Nucleus accumbens (tissue), 56 donors: ENCODE measurements around the gene ELOVL7.
"Not testable (repeated sequence)": the region's sequence is repeated elsewhere in the genome, so short reads cannot be mapped to it uniquely, and the experiment has no call there.

ENCODE experiments used
- DNase-seq, 56 donors: peaks; one replicate each; lab custom pipeline; 2025; lab: John Stamatoyannopoulos, UW

The ELOVL7 gene

GRCh38 chr5:60833520-60833919 lies 10.5 kb downstream of the ELOVL7 start:
- DNase-seq, result no peak

DNA sequence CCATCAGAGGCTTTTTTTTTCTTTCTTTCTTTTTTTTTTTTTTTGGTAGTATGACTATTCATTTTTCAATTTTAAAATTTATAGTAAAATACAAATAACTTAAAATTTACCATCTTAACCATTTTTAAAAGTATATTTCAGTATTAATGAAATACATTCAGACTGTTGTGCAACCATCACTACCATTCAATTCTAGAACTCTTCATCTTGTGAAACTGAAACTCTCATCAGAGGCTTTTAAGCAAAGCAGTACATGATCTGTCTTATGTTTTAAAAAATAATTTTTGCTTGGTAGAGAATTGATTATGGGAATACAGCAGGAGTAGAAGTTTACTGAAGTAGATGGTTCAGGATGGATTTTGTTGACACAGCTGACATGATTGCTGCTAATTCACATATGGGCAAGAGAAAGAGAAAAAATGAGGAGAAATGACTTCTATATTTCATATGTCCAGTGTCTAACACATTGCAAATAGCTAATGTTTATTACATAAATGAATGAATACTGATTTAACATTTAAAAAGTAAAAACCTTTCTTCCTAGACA lies 13.4 kb downstream of the ELOVL7 start:
- DNase-seq, result no peak

- no peak for DNase-seq
Measured at GRCh38 chr5:60829490-60830266, 14.4 kb downstream of the ELOVL7 start.

GRCh38 chr5:60827201-60827600 lies 16.9 kb downstream of the ELOVL7 start:
- no peak for DNase-seq

DNA sequence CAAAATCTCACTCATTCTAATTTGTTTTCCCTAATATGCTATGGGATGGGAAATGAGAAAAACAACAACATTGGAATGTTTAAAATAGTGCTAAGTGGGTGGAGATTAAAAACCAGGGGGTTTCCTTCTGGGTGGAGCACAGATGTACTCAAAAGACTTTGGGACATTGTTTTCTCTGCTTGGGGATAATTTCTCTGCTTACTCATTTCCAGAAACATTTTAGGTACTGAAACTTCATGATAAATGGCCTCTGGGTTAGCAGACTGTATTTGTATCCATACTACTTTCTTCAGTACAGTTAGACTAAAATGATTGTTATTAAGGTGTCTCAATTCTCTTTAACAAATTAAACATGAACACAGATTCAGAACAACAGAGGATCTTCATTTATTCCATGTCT lies 17.4 kb downstream of the ELOVL7 start:
- DNase-seq, result no peak

- no peak for DNase-seq
Measured at GRCh38 chr5:60823574-60823973, 20.5 kb downstream of the ELOVL7 start.

DNA sequence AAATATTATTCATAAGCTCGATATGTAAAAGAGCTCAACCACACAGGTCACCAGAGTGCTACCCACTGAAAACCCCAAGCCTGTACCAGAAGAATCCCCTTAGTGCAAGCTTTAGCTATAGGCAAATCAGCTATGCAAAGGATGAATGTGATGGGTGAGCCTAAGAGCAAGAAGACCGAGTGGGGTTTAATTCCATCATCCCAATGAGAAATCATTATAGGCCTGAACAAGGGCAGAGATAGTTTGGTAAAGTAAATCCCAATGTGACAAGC lies 21.8 kb downstream of the ELOVL7 start:
- DNase-seq, result no peak

DNA sequence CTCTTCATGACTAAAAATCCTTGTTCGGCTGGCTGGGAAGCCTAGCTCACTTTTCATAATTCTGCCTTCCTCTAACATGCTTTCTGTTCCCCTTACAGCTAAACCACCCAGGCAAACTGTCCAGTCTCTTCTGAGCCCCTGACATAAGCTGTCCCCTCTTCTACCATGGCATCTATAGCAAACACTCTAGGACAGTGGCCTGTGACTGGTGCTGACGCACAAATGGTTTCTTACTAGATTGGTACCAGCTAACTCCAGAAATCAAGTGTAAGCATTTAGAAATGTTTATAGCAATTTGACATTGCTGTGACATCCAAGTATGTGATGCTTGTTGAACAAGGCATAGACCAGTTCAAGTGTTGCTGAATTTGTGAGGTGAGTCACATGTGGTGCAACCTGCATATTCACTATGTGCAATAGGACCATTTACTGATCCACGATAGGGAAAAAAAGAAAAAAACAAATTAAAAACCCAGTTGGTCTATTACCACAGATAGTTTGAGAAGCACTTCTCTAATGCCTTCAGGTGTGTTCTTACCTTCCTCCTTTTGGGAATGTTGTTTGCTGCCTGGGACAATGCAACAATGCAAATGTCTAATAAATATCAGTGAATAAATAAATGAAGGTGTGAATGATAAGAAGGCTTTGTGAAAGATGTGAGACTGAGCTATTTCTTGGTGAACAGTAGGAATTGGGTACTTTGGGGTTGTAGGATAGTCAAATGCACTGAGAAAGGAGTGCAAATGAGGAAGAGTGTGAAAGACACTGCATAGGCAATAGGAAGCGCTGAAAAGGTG lies 22.4 kb downstream of the ELOVL7 start:
- no peak for DNase-seq

- no peak for DNase-seq
Measured at GRCh38 chr5:60820593-60821487, 23.2 kb downstream of the ELOVL7 start.

DNA sequence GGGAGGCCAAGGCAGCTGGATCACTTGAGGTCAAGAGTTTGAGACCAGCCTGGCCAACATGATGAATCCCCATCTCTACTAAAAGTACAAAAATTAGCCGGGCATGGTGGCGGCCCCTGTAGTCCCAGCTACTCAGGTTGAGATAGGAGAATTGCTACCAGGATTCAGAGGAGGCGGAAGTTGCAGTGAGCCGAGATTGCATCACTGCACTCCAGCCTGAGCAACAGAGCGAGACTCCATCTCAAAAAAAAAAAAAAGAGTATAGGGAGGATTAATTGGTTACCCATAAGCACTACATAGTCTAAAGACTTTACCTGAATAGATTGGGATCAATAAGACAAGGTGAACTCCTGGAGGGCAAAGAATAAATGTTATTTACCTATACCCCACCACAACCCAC lies 27.9 kb downstream of the ELOVL7 start:
- not testable (repeated sequence) for DNase-seq

GRCh38 chr5:60814498-60814897 lies 29.6 kb downstream of the ELOVL7 start:
- DNase-seq, result no peak

DNA sequence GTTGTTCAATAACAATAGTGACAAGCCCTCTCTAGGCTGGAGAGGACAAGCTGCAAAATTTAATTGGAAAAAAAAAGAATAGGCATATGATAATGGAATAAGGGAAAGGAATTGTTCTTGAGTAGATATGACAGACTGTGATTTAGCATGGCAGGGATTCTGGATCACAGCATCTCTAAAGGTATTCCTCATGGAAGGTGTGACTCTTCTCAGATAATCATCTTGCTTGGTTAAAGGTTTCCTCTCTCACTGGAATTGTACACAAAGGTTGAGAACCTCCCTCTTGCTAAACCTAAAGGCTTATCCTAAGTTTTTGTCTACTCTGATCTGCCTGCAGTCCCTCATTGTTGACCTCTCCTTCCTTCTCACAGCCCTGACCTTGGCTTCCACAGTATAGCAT lies 31.6 kb downstream of the ELOVL7 start:
- no peak for DNase-seq

DNA sequence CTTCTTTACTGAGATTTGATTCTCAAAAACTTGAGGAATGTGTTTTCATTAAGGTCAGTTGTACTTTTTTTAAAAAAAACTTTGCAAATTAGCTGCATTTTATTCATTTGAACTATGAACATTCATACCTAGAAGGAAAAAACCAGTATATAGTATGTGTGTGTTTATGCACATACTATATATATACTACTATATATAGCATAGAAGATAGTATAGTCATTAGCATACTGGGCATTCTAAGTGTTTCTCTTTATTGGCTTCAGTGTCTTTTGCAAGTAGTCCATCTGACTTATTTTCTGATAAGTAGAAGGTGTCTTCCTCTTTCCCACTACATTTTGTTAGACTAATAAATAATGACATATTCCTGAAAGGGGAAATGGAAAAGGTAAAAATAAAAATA lies 33.0 kb downstream of the ELOVL7 start:
- no peak for DNase-seq

DNA sequence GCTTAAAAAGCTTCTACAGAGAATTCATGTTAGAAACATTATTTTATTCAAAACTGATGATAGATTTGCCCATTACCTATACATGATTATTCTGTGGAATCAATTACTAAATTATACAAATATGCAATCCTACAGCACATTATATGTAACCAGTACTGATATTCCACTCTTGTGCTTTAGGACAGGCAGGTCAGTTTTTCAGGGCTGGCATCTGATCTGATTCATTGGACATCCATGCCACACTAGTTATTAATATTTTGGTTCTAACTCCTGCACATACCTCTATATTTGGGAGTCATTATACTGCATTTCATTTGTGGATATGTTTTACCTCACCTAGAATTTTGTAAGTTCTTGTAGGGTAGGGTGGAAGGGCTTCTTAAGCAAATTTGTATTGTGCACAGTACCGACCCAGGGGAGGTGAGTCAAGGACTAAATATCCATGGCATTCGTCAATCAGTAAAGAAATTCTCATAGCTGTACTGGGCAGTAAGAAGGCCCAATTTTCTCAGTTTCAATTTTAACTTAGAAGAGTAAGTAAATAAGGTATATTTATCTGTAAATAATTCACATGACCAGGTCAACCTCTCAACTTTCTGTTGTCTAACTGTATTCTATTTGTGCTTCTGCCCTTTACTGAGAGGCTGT lies 33.5 kb downstream of the ELOVL7 start:
- DNase-seq, result no peak

DNA sequence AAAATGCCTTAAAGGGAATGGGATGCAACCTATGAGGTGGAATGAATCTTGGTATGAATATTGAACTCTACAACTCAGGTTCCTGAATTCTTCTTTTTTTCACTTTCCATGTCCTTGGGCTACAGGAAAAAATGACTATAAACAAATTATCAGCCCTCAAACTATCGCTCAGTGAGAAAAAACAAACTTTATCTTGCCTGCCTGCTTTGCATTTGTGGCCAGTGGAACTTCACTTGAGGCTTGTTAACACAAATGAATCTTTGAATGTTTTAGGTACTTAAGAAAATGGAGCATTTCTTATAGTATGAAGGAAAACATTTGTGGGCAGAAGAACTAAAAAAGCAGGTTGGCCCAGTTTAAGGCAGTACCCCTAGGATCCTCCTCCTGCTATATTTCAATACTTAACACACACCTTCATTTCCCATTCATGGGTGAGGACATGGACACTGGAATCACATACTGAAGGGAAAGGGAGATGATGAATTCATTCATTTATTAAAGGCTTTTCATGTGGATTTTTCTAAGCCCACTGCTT lies 34.1 kb downstream of the ELOVL7 start:
- DNase-seq, result no peak

DNA sequence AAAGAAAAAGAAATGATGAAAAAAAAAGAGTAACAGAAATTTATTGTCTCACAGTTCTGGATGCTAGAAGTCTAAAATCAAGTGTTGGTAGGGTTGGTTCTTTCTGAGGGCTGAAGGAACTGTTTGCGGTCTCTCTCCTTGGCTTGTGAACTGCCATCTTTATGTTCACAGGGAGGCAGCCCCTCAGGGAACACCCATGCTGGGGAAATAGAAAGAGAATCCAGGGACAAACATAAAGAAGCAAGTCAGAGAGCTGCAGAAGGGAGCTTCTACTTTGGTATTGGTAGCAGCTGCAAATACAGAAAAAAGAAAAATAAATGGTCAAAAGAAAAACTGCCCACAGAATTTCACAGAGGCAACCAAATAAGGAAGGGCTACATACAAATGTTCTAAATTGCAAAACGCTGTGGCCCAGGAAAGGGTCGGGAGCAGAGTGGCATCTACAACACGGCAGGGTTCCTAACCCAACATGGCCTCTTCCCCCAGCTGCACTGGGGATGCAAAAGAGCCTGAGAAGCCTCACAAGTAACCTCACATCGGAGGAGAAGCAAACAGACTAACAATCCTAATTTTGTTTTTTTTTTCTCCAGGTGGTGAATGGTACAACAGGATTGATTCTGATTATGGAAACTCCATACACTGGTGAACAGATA lies 37.4 kb downstream of the ELOVL7 start:
- no peak for DNase-seq

GRCh38 chr5:60805463-60805862 lies 38.6 kb downstream of the ELOVL7 start:
- DNase-seq, result no peak

- no peak for DNase-seq
Measured at GRCh38 chr5:60803712-60804111, 40.4 kb downstream of the ELOVL7 start.

- DNase-seq, result no peak
Measured at GRCh38 chr5:60802986-60803385, 41.1 kb downstream of the ELOVL7 start.

GRCh38 chr5:60802226-60802625 lies 41.8 kb downstream of the ELOVL7 start:
- DNase-seq, result no peak
